GM10847 (cell line): ENCODE data around the gene NFIX.
A peak's percentile ranks its signal among the peaks of the same experiment; 100 is the strongest.

Source experiments
- POLR2A ChIP-seq: IDR thresholded peaks from 2 replicates; pipeline ENCODE4 v1.6.1; 2011; ENCODE audit not compliant: insufficient read length; ENCODE audit errors: extremely low read depth

The NFIX gene

GRCh38 chr19:13110099-13110610 is 114.9 kb downstream of the NFIX start:
- TF ChIP-seq POLR2A: no peak

- no peak for TF ChIP-seq POLR2A
Observed at GRCh38 chr19:13112555-13112954, 117.3 kb downstream of the NFIX start.

- no peak for TF ChIP-seq POLR2A
Observed at GRCh38 chr19:13115936-13116281, 120.6 kb downstream of the NFIX start.

- TF ChIP-seq POLR2A: peak; percentile 10
Observed at GRCh38 chr19:13116282-13117175, 121.3 kb downstream of the NFIX start, which contains the start of gene TRMT1. TRMT1 (minus strand) TSS chr19:13116740; CDS start chr19:13116399, 341 bp downstream.

GRCh38 chr19:13117176-13117771 is 122.0 kb downstream of the NFIX start:
- no peak for TF ChIP-seq POLR2A

- peak; percentile 54 for TF ChIP-seq POLR2A
Observed at GRCh38 chr19:13117772-13118423, 122.6 kb downstream of the NFIX start, which contains the start of gene NACC1. NACC1 (plus strand) TSS chr19:13118264; CDS start chr19:13135208, 16,944 bp downstream.

- peak; percentile 2 for TF ChIP-seq POLR2A
Observed at GRCh38 chr19:13118424-13119193, 123.3 kb downstream of the NFIX start.

- no peak for TF ChIP-seq POLR2A
Observed at GRCh38 chr19:13119627-13120026, 124.4 kb downstream of the NFIX start.

GRCh38 chr19:13120031-13120430 is 124.8 kb downstream of the NFIX start:
- TF ChIP-seq POLR2A: no peak

GRCh38 chr19:13120817-13121216 is 125.5 kb downstream of the NFIX start:
- no peak for TF ChIP-seq POLR2A

GRCh38 chr19:13121551-13122274 is 126.4 kb downstream of the NFIX start:
- TF ChIP-seq POLR2A: no peak

GRCh38 chr19:13122275-13122878 is 127.1 kb downstream of the NFIX start:
- TF ChIP-seq POLR2A: no peak

GRCh38 chr19:13122980-13123957 is 128.0 kb downstream of the NFIX start:
- no peak for TF ChIP-seq POLR2A
